ENCODE data around the gene PNPLA1.

- TF ChIP-seq PKNOX1 (IDR thresholded peaks at IDR 0.05): no peak
- TF ChIP-seq TARDBP (IDR thresholded peaks at IDR 0.05): no peak
- no peak for TF ChIP-seq SUZ12 (IDR thresholded peaks at IDR 0.05)
- TF ChIP-seq NFRKB (IDR thresholded peaks at IDR 0.05): no peak
- no peak for TF ChIP-seq SP1 (IDR thresholded peaks at IDR 0.05)
- no peak for TF ChIP-seq ZNF384 (IDR thresholded peaks at IDR 0.05)
- no peak for TF ChIP-seq FOXA1 (IDR thresholded peaks at IDR 0.05)
- TF ChIP-seq L3MBTL2 (conservative IDR thresholded peaks at IDR 0.05): no peak
- no peak for TF ChIP-seq ELF4 (IDR thresholded peaks at IDR 0.05)
- TF ChIP-seq FOXK2 (IDR thresholded peaks at IDR 0.05): no peak
- TF ChIP-seq HDGF (IDR thresholded peaks at IDR 0.05; ENCODE audit: borderline replicate concordance): no peak
Observed at GRCh38 chr6:36265744-36266143, 4.1 kb upstream of the PNPLA1 start.
